SIG-M5 (cell line): Measurements from ENCODE around the gene CLECL1.
A peak's percentile ranks its signal among the peaks of the same experiment; 100 is the strongest.

Experiments
- DNase-seq: peaks from one replicate; lab custom pipeline; 2025; lab: John Stamatoyannopoulos, UW

CLECL1 gene

GRCh38 chr12:9732921-9733461 lies at the start of gene CLECL1:
TSS of gene CLECL1 (minus strand) at chr12:9733097.
- peak; percentile 52 for DNase-seq

GRCh38 chr12:9781360-9781759 lies 48.5 kb upstream of the CLECL1 start:
- no peak for DNase-seq

- DNase-seq: no peak
Measured at GRCh38 chr12:9779209-9779608, 46.3 kb upstream of the CLECL1 start.

GRCh38 chr12:9776781-9777180 lies 43.9 kb upstream of the CLECL1 start:
- no peak for DNase-seq

- no peak for DNase-seq
Measured at GRCh38 chr12:9773216-9773877, 40.5 kb upstream of the CLECL1 start.

GRCh38 chr12:9763025-9763424 lies 30.1 kb upstream of the CLECL1 start:
- no peak for DNase-seq

GRCh38 chr12:9762369-9762768 lies 29.5 kb upstream of the CLECL1 start:
- DNase-seq: no peak

- DNase-seq: no peak
Measured at GRCh38 chr12:9761419-9761781, 28.5 kb upstream of the CLECL1 start.

- DNase-seq: no peak
Measured at GRCh38 chr12:9760699-9761418, 28.0 kb upstream of the CLECL1 start, which contains the start of gene CD69. TSS of gene CD69 (minus strand) at chr12:9760901. CDS start at chr12:9760820, 81 bp downstream.

- DNase-seq: no peak
Measured at GRCh38 chr12:9760120-9760519, 27.2 kb upstream of the CLECL1 start.

- no peak for DNase-seq
Measured at GRCh38 chr12:9759694-9760093, 26.8 kb upstream of the CLECL1 start.

- no peak for DNase-seq
Measured at GRCh38 chr12:9758119-9758518, 25.2 kb upstream of the CLECL1 start.

- DNase-seq: no peak
Measured at GRCh38 chr12:9757433-9758025, 24.6 kb upstream of the CLECL1 start.

- DNase-seq: no peak
Measured at GRCh38 chr12:9756706-9757105, 23.8 kb upstream of the CLECL1 start.

GRCh38 chr12:9756170-9756569 lies 23.3 kb upstream of the CLECL1 start:
- DNase-seq: no peak

- no peak for DNase-seq
Measured at GRCh38 chr12:9755567-9755966, 22.7 kb upstream of the CLECL1 start.

GRCh38 chr12:9755035-9755434 lies 22.1 kb upstream of the CLECL1 start:
- no peak for DNase-seq

- DNase-seq: no peak
Measured at GRCh38 chr12:9754099-9754927, 21.4 kb upstream of the CLECL1 start.

GRCh38 chr12:9753498-9753897 lies 20.6 kb upstream of the CLECL1 start:
- DNase-seq: no peak

- DNase-seq: no peak
Measured at GRCh38 chr12:9753073-9753472, 20.2 kb upstream of the CLECL1 start.

GRCh38 chr12:9752145-9752933 lies 19.4 kb upstream of the CLECL1 start:
- DNase-seq: no peak
